ENCODE measurements around the gene UNC5B. TPM values are rescaled to one million over a fixed set of nuclear protein-coding genes. Genes with fewer than 3 reads are reported as not detected.
"Not testable (repeated sequence)": the region's sequence is repeated elsewhere in the genome, so short reads cannot be mapped to it uniquely, and the experiment has no call there.

The UNC5B gene
- total RNA-seq, 1 experiment from 2014 or later, result 0.71 TPM

GRCh38 chr10:71269301-71270288 lies 57.2 kb downstream of the UNC5B start:
- Histone ChIP-seq H3K27me3 (replicated peaks) (no peaks in the 10 kb centered on the region), H3K36me3 (no peaks in the 10 kb centered on the region), H3K4me1 (replicated peaks) (peaks cover 6% of the 10 kb centered on the region), H3K4me3 (no peak overlapping the region), H3K27ac (no peak overlapping the region), H3K9me3 (replicated peaks) (no peaks in the 10 kb centered on the region)
- DNase-seq (ENCODE audit: low read depth in 1 of 2, low spot score in 2 of 2), result no peak

DNA sequence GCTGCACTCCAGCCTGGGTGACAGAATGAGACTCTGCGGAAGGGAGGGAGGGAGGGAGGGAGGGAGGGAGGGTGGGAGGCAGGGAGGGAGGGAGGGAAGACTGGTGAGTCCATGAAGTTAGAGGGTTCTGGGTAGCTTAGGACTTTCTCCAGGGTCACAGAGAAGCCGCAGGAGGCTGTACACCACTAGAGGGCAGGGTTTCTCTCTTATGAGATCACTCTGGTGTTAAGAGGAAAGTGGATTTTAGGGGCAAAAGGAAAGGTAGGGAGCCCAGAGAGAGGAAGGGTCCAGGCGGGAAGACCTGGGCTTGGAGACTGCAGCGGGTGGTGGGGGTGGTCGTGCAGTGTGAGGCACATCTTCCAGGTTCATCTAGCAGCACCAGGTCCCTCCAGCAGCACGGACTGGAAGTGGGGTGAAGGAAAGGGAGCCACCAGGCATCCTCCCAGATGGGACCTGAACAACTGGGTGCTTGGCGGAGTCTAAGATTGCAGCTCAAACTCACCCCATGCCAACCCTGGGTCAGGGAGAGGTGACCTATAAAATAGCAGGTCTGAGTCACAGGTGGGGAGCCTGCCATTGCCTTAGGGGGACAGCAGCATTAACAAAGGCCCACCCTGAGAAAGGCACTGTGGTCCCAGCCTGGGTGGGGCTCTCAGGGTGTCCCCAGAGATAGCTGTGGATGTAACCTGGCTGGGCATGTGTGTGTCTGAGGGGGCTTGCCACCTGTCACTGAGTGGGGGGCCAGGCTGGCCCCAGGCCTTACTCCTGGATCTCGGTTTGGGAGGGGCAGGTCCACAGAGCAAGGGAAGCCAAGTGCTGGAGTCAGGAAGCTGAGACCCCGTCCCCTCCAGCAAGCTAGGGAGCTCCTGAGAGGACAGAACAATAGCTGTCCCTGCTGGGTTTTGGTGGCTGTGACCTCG lies 58.2 kb downstream of the UNC5B start:
- Histone ChIP-seq H3K27me3 (replicated peaks) (no peaks in the 10 kb centered on the region), H3K4me1 (replicated peaks) (peaks cover 6% of the 10 kb centered on the region), H3K4me3 (no peak overlapping the region), H3K36me3 (no peaks in the 10 kb centered on the region), H3K27ac (no peak overlapping the region), H3K9me3 (replicated peaks) (no peaks in the 10 kb centered on the region)
- peak; percentile 20 to 59 for DNase-seq (ENCODE audit: low read depth in 1 of 2, low spot score in 2 of 2)

GRCh38 chr10:71271662-71272055 lies 59.3 kb downstream of the UNC5B start:
- H3K4me1 ChIP-seq (replicated peaks), result peaks cover 6% of the 10 kb centered on the region
- no peaks in the 10 kb centered on the region for H3K36me3 ChIP-seq
- no peak overlapping the region for H3K4me3 ChIP-seq
- H3K9me3 ChIP-seq (replicated peaks), result no peaks in the 10 kb centered on the region
- no peaks in the 10 kb centered on the region for H3K27me3 ChIP-seq (replicated peaks)
- no peak overlapping the region for H3K27ac ChIP-seq
- no peak for DNase-seq (ENCODE audit: low read depth in 1 of 2, low spot score in 2 of 2)

GRCh38 chr10:71272056-71272771 lies 59.8 kb downstream of the UNC5B start:
- DNase-seq (ENCODE audit: low read depth in 1 of 2, low spot score in 2 of 2), result peak in 1 of 2 experiments; percentile 19
- H3K4me3 ChIP-seq, result no peak overlapping the region
- H3K9me3 ChIP-seq (replicated peaks), result no peaks in the 10 kb centered on the region
- no peak overlapping the region for H3K27ac ChIP-seq
- H3K36me3 ChIP-seq, result no peaks in the 10 kb centered on the region
- H3K4me1 ChIP-seq (replicated peaks), result peaks cover 6% of the 10 kb centered on the region
- H3K27me3 ChIP-seq (replicated peaks), result no peaks in the 10 kb centered on the region

- H3K27me3 ChIP-seq (replicated peaks); DNase-seq (ENCODE audit: low read depth in 1 of 2, low spot score in 2 of 2); H3K4me1 ChIP-seq (replicated peaks); H3K27ac ChIP-seq; H3K9me3 ChIP-seq (replicated peaks); H3K36me3 ChIP-seq; H3K4me3 ChIP-seq: not testable (repeated sequence)
Observed at GRCh38 chr10:71272974-71273373, 60.6 kb downstream of the UNC5B start.

DNA sequence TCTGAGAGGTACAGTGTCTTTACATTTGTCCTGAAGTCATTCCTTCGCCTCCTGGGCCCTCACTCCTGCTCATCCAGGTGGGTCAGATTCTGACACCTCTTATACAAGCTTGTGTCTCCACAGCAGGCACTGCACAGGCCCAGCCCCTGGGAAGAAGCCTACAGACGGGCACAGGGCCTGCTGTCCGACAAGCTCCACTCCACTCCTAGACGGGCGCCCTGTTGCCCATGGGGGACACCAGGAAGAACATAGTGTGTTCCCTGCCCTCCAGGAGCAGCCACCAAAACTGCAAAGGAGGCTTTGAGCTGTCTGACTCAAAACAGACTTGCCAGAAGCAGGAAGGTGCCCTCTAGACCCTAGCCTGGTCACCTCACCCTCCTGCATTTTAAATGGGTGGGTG lies 61.1 kb downstream of the UNC5B start:
- H3K9me3 ChIP-seq (replicated peaks), result no peaks in the 10 kb centered on the region
- no peak for DNase-seq (ENCODE audit: low read depth in 1 of 2, low spot score in 2 of 2)
- no peaks in the 10 kb centered on the region for H3K36me3 ChIP-seq
- H3K4me3 ChIP-seq, result no peak overlapping the region
- H3K27ac ChIP-seq, result no peak overlapping the region
- no peaks in the 10 kb centered on the region for H3K27me3 ChIP-seq (replicated peaks)
- peaks cover 6% of the 10 kb centered on the region for H3K4me1 ChIP-seq (replicated peaks)

DNA sequence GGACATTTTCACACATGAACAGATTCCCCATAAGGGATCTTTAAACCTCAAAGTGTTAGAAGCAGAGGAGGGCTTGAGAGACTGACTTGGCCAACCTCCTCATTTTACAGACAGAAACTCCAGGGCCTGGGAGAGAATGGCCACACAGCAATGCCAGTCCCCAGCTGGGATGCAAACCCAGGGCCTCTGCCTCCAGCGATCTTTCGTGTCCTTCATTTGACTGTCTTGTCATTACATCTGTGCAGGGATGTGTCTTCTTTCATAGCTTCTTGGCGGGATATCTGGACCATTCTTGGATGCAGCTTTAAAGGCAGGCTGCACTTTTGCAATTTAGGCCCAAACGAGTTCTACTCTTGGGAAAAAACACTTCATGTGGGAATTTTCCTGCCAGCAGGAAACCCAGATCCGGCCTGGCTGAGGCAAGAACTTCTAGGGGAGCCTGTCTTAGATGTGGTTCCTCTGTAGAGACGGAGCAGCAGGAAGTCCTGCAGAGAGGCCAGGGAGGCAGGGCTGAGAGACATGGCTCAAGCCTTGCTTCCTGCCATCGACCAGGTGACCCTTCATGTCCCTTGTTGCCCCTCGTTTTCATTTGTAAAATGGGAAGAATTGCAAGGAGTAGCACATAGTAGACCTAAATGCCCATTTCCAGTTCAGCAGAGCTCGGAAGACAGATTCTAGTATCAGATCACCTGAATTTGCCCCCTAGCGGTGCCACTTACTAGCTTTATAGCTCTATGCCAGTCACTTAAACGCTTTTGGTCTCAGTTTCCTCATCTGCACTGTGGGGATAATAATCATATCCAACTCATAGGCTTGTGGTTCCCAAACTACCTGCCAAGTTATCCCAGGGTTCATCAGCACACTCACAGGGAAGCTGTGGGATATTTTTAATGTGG lies 62.8 kb downstream of the UNC5B start:
- no peak for DNase-seq (ENCODE audit: low read depth in 1 of 2, low spot score in 2 of 2)
- Histone ChIP-seq H3K27ac (no peak overlapping the region), H3K9me3 (replicated peaks) (no peaks in the 10 kb centered on the region), H3K4me1 (replicated peaks) (peaks cover 6% of the 10 kb centered on the region), H3K4me3 (no peak overlapping the region), H3K36me3 (no peaks in the 10 kb centered on the region), H3K27me3 (replicated peaks) (no peaks in the 10 kb centered on the region)

DNA sequence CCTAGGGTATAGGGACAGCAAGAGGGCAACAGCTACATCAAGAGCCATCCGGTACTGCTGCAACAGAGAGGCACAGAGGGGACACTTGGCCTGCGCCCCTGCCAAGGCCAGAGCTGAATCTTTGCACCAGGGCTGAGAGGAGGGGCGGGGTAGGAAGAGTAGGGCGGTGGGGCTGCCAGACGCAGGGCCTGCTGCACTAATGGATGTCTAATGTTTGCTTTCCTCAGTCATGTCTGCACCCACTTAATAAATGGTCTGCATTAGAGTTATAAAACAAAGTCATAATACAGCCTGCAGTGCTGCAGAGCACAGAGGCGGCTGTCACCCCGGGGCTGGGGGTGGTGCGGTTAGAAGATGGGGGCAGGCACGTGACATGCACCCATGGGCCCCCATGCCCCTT lies 64.5 kb downstream of the UNC5B start:
- Histone ChIP-seq H3K36me3 (no peaks in the 10 kb centered on the region), H3K4me3 (no peak overlapping the region), H3K9me3 (replicated peaks) (no peaks in the 10 kb centered on the region), H3K4me1 (replicated peaks) (peaks cover 6% of the 10 kb centered on the region), H3K27ac (no peak overlapping the region), H3K27me3 (replicated peaks) (no peaks in the 10 kb centered on the region)
- DNase-seq (ENCODE audit: low read depth in 1 of 2, low spot score in 2 of 2), result no peak

- no peak for DNase-seq (ENCODE audit: low read depth in 1 of 2, low spot score in 2 of 2)
- H3K4me3 ChIP-seq, result no peak overlapping the region
- H3K9me3 ChIP-seq (replicated peaks), result no peaks in the 10 kb centered on the region
- no peaks in the 10 kb centered on the region for H3K36me3 ChIP-seq
- no peaks in the 10 kb centered on the region for H3K27me3 ChIP-seq (replicated peaks)
- no peak overlapping the region for H3K27ac ChIP-seq
- H3K4me1 ChIP-seq (replicated peaks), result no peaks in the 10 kb centered on the region
Observed at GRCh38 chr10:71277914-71278665, 65.7 kb downstream of the UNC5B start.

GRCh38 chr10:71278691-71279588 lies 66.6 kb downstream of the UNC5B start:
- Histone ChIP-seq H3K9me3 (replicated peaks) (no peaks in the 10 kb centered on the region), H3K4me1 (replicated peaks) (no peaks in the 10 kb centered on the region), H3K4me3 (no peak overlapping the region), H3K27ac (no peak overlapping the region), H3K27me3 (replicated peaks) (no peaks in the 10 kb centered on the region), H3K36me3 (no peaks in the 10 kb centered on the region)
- DNase-seq (ENCODE audit: low read depth in 1 of 2, low spot score in 2 of 2), result no peak

DNA sequence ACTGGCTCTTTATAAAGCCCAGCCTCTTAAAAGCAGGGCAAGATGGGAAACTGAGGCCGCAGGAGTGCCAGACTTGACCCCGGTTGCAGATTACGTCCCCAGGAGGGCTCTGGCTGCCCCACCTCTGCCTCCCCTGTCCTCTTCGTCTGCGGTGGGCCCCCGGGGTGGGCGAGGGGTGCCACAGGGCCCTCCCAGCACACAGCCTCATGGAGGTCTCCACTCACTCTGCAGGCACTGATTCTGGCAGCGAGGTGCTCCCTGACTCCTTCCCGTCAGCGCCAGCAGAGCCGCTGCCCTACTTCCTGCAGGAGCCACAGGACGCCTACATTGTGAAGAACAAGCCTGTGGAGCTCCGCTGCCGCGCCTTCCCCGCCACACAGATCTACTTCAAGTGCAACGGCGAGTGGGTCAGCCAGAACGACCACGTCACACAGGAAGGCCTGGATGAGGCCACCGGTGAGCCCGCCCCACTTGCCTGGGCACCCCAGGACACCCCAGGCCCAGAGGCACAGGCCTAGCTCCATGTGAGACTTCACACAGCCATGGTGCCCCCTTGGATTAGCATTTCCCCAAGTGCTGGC lies 67.3 kb downstream of the UNC5B start:
- no peak overlapping the region for H3K4me3 ChIP-seq
- H3K27ac ChIP-seq, result no peak overlapping the region
- H3K4me1 ChIP-seq (replicated peaks), result no peaks in the 10 kb centered on the region
- H3K9me3 ChIP-seq (replicated peaks), result no peaks in the 10 kb centered on the region
- no peaks in the 10 kb centered on the region for H3K36me3 ChIP-seq
- no peaks in the 10 kb centered on the region for H3K27me3 ChIP-seq (replicated peaks)
- DNase-seq (ENCODE audit: low read depth in 1 of 2, low spot score in 2 of 2), result no peak
